Measurements from ENCODE around the gene MCU. TPM values are rescaled to one million over a fixed set of nuclear protein-coding genes. Genes with fewer than 3 reads are reported as not detected.
A peak's percentile ranks its signal among the peaks of the same experiment; 100 is the strongest.

Gene MCU
- total and polyA plus RNA-seq, 10 of the 15 experiments (the other 5 are each of a cell fraction or from before 2014, with no cell fraction given): 5.1 to 49.1 (median 17.9) TPM

GRCh38 chr10:72687035-72687434 lies 4.9 kb upstream of the MCU start:
- no peak overlapping the region for H3K4me3 ChIP-seq
- H3K27me3 ChIP-seq (replicated peaks in 1 of 2; ENCODE audit: control insufficient read depth in 2 of 2, insufficient read depth in 2 of 2, low read length in 1 of 2): no peaks in the 10 kb centered on the region
- ChIA-PET SMC1A (ENCODE audit: uncharacterized antibody, unreplicated experiment) (interaction anchor here (2.5 kb wide), 1 partner anchor 11 kb away, joined by 10 read pairs; no protein-coding TSS in a partner anchor), POLR2A (interaction anchor here (0.7 to 1.5 kb wide), 2 partner anchors 16 to 76 kb away, joined by 3 to 5 read pairs; no protein-coding TSS in a partner anchor), CTCF (no interaction called here), RAD21 (ENCODE audit: unreplicated experiment) (no interaction called here)
- FAIRE-seq (no peak), DNase-seq (ENCODE audit: low read depth, low spot score) (no peak), ATAC-seq (no peak)
- no peak overlapping the region for H3K4me2 ChIP-seq (ENCODE audit: control insufficient read depth, insufficient read depth)
- no peaks in the 10 kb centered on the region for H3K9me3 ChIP-seq (replicated peaks; ENCODE audit: control insufficient read depth, insufficient read depth, low read length)
- no peak overlapping the region for H3K9ac ChIP-seq (ENCODE audit: control insufficient read depth, insufficient read depth, low read length)
- H2AFZ ChIP-seq (ENCODE audit: control insufficient read depth, low read depth, low read length): no peak overlapping the region
- in situ Hi-C loops (cut with MboI) (no loop called here), intact Hi-C loops (cut with micrococcal nuclease; ENCODE audit: unreplicated experiment) (no loop called here)
- no peaks in the 10 kb centered on the region for H3K4me1 ChIP-seq (ENCODE audit: control insufficient read depth, insufficient read depth, low read length)
- H3K36me3 ChIP-seq (ENCODE audit: control insufficient read depth in 2 of 2, insufficient read depth in 2 of 2, low read length in 1 of 2): no peaks in the 10 kb centered on the region
- no peaks in the 10 kb centered on the region for H3K79me2 ChIP-seq (ENCODE audit: control insufficient read depth, insufficient read depth, low read length)
- no peak overlapping the region for H3K27ac ChIP-seq (ENCODE audit: control insufficient read depth, insufficient read depth)
- H4K20me1 ChIP-seq (ENCODE audit: control insufficient read depth, insufficient read depth): no peaks in the 10 kb centered on the region
- 99% methylated on average over 6 of the region's 6 CpGs for WGBS (ENCODE audit: insufficient coverage, insufficient replicate concordance, low lambda C conversion rate, missing lambda C conversion rate)
- no peak for TF ChIP-seq MEF2A (IDR thresholded peaks at IDR 0.05; ENCODE audit: insufficient read depth, low read depth, low read length)
- no peak for TF ChIP-seq RAD21 (IDR thresholded peaks at IDR 0.05; ENCODE audit: insufficient read depth, low read depth, low read length)
- BruUV-seq (replicated peaks): no TSS peak

GRCh38 chr10:72688208-72688651 lies 3.7 kb upstream of the MCU start:
- no peaks in the 10 kb centered on the region for H3K36me3 ChIP-seq (ENCODE audit: control insufficient read depth in 2 of 2, insufficient read depth in 2 of 2, low read length in 1 of 2)
- H2AFZ ChIP-seq (ENCODE audit: control insufficient read depth, low read depth, low read length): peak overlapping the region; percentile 2; the same call in 1 of the 2 replicates
- no peaks in the 10 kb centered on the region for H4K20me1 ChIP-seq (ENCODE audit: control insufficient read depth, insufficient read depth)
- no peak overlapping the region for H3K4me2 ChIP-seq (ENCODE audit: control insufficient read depth, insufficient read depth)
- no peak for FAIRE-seq
- H3K4me1 ChIP-seq (ENCODE audit: control insufficient read depth, insufficient read depth, low read length): no peaks in the 10 kb centered on the region
- no TSS peak for BruUV-seq (replicated peaks)
- intact Hi-C loops (cut with micrococcal nuclease; ENCODE audit: unreplicated experiment): no loop called here
- RAD21 ChIA-PET (ENCODE audit: unreplicated experiment): interaction anchor here (0.6 to 1.1 kb wide), 5 partner anchors 39 to 323 kb away, joined by 3 to 4 read pairs (median 3); no protein-coding TSS in a partner anchor
- no peak overlapping the region for H3K27ac ChIP-seq (ENCODE audit: control insufficient read depth, insufficient read depth)
- CTCF ChIA-PET: interaction anchor here (0.6 kb wide), 1 partner anchor 115 kb away, joined by 3 read pairs; no protein-coding TSS in a partner anchor
- POLR2A ChIA-PET: interaction anchor here (0.5 to 1.5 kb wide), 7 partner anchors 9 to 198 kb away, joined by 3 to 8 read pairs (median 4); no protein-coding TSS in a partner anchor
- ATAC-seq: peak; percentile 16; the same call in 2 of the 3 replicates
- peaks cover 5% of the 10 kb centered on the region for H3K79me2 ChIP-seq (ENCODE audit: control insufficient read depth, insufficient read depth, low read length)
- H3K9me3 ChIP-seq (replicated peaks; ENCODE audit: control insufficient read depth, insufficient read depth, low read length): no peaks in the 10 kb centered on the region
- H3K9ac ChIP-seq (ENCODE audit: control insufficient read depth, insufficient read depth, low read length): no peak overlapping the region
- H3K27me3 ChIP-seq (replicated peaks in 1 of 2; ENCODE audit: control insufficient read depth in 2 of 2, insufficient read depth in 2 of 2, low read length in 1 of 2): no peaks in the 10 kb centered on the region
- 0% methylated on average over 2 of the region's 2 CpGs for WGBS (ENCODE audit: insufficient coverage, insufficient replicate concordance, low lambda C conversion rate, missing lambda C conversion rate)
- H3K4me3 ChIP-seq: no peak overlapping the region
- SMC1A ChIA-PET (ENCODE audit: uncharacterized antibody, unreplicated experiment): interaction anchor here (0.6 to 2.5 kb wide), 3 partner anchors 9 to 75 kb away, joined by 4 to 10 read pairs (median 6); no protein-coding TSS in a partner anchor
- in situ Hi-C loops (cut with MboI): no loop called here
- no peak for DNase-seq (ENCODE audit: low read depth, low spot score)
- TF ChIP-seq ATF2 (IDR thresholded peaks at IDR 0.05; ENCODE audit: low read length) (peak; percentile 49; the same call in 1 of the 2 replicates), YY1 (IDR thresholded peaks at IDR 0.05; ENCODE audit: low read depth, low read length) (no peak), CHD1 (IDR thresholded peaks at IDR 0.05; ENCODE audit: low read depth, low read length) (no peak), BCLAF1 (IDR thresholded peaks at IDR 0.05) (no peak), ATF7 (IDR thresholded peaks at IDR 0.05; ENCODE audit: low read depth) (peak; percentile 54; the same call in 1 of the 2 replicates), ZZZ3 (IDR thresholded peaks at IDR 0.05; ENCODE audit: control insufficient read depth, insufficient read length, low read depth) (no peak), NFIC (IDR thresholded peaks at IDR 0.05; ENCODE audit: low read depth, low read length) (0 out of 2 replicates have a peak, but pooled peaks have one; percentile 23), GABPA (IDR thresholded peaks at IDR 0.05; ENCODE audit: low read depth) (no peak), LARP7 (IDR thresholded peaks at IDR 0.05) (no peak), IKZF2 (IDR thresholded peaks at IDR 0.05) (peak; percentile 38 to 42; a peak in 2 of 4 replicates), SP1 (IDR thresholded peaks at IDR 0.05; ENCODE audit: low read depth, low read length) (no peak), CREB1 (IDR thresholded peaks at IDR 0.05; ENCODE audit: low read depth) (peak; percentile 55)

All from GM12878 (cell line).